ENCODE measurements around the gene CPLX4.

GRCh38 chr18:59278793-59279192 lies 39.7 kb downstream of the CPLX4 start:
- TF ChIP-seq CTCF (IDR thresholded peaks at IDR 0.05; ENCODE audit: low read depth, low read length), result no peak
- no peak for TF ChIP-seq EZH2phosphoT487 (IDR thresholded peaks at IDR 0.05; ENCODE audit: low read depth)
